GM19397 (cell line): ENCODE data around the gene PRR13.
"Not testable (repeated sequence)": the region's sequence is repeated elsewhere in the genome, so short reads cannot be mapped to it uniquely, and the experiment has no call there.

ENCODE experiments used
- ATAC-seq: cut with Tn5 transposase; IDR thresholded peaks from one replicate; pipeline ENCODE4 v1.9.1; 2021; ENCODE audit warnings: mild to moderate bottlenecking, moderate library complexity; ENCODE audit not compliant: unreplicated experiment

The PRR13 gene

GRCh38 chr12:53467880-53468279 lies 26.3 kb downstream of the PRR13 start:
- ATAC-seq = no peak

- ATAC-seq = no peak
These were observed 26.7 kb downstream of the PRR13 start for GRCh38 chr12:53468282-53468681.

- no peak for ATAC-seq
These were observed 30.6 kb downstream of the PRR13 start for GRCh38 chr12:53472056-53472582.

GRCh38 chr12:53474077-53474476 lies 32.5 kb downstream of the PRR13 start:
- ATAC-seq = no peak

- no peak for ATAC-seq
These were observed 33.3 kb downstream of the PRR13 start for GRCh38 chr12:53474819-53475218.

GRCh38 chr12:53476769-53477209 lies 35.3 kb downstream of the PRR13 start:
- ATAC-seq = no peak

- no peak for ATAC-seq
These were observed 37.3 kb downstream of the PRR13 start for GRCh38 chr12:53478865-53479264.

GRCh38 chr12:53479331-53479730 lies 37.8 kb downstream of the PRR13 start:
- ATAC-seq = no peak

- no peak for ATAC-seq
These were observed 39.2 kb downstream of the PRR13 start for GRCh38 chr12:53480491-53481442.

- not testable (repeated sequence) for ATAC-seq
These were observed 39.9 kb downstream of the PRR13 start for GRCh38 chr12:53481458-53481857.

- no peak for ATAC-seq
These were observed 40.5 kb downstream of the PRR13 start for GRCh38 chr12:53481939-53482586.

- no peak for ATAC-seq
These were observed 41.2 kb downstream of the PRR13 start for GRCh38 chr12:53482626-53483168.

- ATAC-seq = no peak
These were observed 41.9 kb downstream of the PRR13 start for GRCh38 chr12:53483225-53483978.

GRCh38 chr12:53483979-53484377 lies 42.4 kb downstream of the PRR13 start:
- ATAC-seq = no peak

- no peak for ATAC-seq
These were observed 43.4 kb downstream of the PRR13 start for GRCh38 chr12:53484686-53485575.

- ATAC-seq = no peak
These were observed 44.6 kb downstream of the PRR13 start for GRCh38 chr12:53485955-53486735.

- ATAC-seq = no peak
These were observed 45.4 kb downstream of the PRR13 start for GRCh38 chr12:53486736-53487487.

- ATAC-seq = no peak
These were observed 47.8 kb downstream of the PRR13 start for GRCh38 chr12:53489242-53489864.
